ENCODE data around the gene POMP.

Gene POMP

DNA sequence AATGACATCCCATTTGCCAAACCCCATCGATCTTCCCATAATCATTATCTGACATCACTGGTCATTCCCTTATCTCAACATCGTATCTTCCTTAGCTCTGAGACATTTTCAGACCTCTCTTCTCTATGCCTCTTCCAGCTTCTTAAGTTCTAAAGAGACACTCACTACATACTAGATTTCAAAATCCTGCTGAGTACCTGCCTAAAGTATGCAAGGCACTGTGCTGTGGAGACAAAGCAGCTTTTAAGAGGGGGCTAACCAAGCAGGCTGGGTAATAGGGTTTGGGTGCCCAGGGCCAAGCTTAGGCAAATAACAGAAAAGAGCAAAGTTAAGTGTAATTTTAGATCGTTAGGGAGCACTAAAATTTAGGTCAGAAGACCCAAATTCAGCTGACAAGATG lies 3.4 kb upstream of the POMP start:
- Mint-ChIP-seq H3K36me3 (ENCODE audit: low read depth) (no peaks in the 10 kb centered on the region), H3K27ac (no peak overlapping the region), H3K4me3 (peak overlapping the region; percentile 29), H3K9me3 (no peaks in the 10 kb centered on the region), H3K27me3 (ENCODE audit: low read depth, poor library complexity) (no peaks in the 10 kb centered on the region), H3K4me1 (peaks cover 53% of the 10 kb centered on the region)
- DNase-seq = no peak
- TF ChIP-seq, protein P1, sequence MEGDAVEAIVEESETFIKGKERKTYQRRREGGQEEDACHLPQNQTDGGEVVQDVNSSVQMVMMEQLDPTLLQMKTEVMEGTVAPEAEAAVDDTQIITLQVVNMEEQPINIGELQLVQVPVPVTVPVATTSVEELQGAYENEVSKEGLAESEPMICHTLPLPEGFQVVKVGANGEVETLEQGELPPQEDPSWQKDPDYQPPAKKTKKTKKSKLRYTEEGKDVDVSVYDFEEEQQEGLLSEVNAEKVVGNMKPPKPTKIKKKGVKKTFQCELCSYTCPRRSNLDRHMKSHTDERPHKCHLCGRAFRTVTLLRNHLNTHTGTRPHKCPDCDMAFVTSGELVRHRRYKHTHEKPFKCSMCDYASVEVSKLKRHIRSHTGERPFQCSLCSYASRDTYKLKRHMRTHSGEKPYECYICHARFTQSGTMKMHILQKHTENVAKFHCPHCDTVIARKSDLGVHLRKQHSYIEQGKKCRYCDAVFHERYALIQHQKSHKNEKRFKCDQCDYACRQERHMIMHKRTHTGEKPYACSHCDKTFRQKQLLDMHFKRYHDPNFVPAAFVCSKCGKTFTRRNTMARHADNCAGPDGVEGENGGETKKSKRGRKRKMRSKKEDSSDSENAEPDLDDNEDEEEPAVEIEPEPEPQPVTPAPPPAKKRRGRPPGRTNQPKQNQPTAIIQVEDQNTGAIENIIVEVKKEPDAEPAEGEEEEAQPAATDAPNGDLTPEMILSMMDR (IDR thresholded peaks at IDR 0.05) = no peak

DNA sequence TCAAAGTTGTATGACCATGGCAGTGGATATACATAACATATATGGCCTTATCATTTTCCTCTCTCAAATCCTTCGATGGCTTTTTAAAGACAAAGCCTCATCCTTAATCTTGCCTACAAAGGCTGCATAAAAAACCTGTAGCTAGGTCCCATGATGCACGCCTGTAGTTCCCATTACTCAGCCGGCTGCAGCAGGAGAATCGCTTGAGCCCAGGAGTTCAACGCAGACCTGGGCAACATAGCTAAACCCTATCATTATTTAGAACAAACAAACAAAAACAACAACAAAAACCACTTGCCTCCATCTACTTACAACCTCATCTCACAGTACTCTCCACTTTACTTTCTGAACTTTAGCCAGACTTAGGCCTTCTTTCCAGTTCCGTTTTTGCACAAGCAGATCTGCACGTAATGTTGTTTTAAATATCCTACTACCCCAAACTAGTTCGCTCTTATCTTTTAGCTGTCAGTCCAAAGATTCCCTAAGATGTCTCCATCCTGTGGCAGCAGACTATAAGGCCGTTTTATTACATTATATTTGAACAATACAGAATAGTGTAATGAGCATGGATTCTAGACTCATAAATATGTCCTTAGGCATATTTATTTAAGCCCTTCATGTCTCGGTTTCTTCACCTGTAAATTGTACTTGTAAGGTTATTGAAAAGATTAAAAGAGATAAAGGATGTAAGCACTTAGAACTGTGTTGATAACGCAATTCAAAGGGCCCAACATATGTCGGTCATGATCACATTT lies 969 bp upstream of the POMP start:
- DNase-seq = no peak
- no peaks in the 10 kb centered on the region for H3K9me3 Mint-ChIP-seq
- H3K27me3 Mint-ChIP-seq (ENCODE audit: low read depth, poor library complexity) = no peaks in the 10 kb centered on the region
- H3K27ac Mint-ChIP-seq = peak overlapping the region; percentile 59
- peaks cover 56% of the 10 kb centered on the region for H3K4me1 Mint-ChIP-seq
- peaks cover 5% of the 10 kb centered on the region for H3K36me3 Mint-ChIP-seq (ENCODE audit: low read depth)
- H3K4me3 Mint-ChIP-seq = peak overlapping the region; percentile 87
- TF ChIP-seq, protein P1 (IDR thresholded peaks at IDR 0.05) = no peak

DNA sequence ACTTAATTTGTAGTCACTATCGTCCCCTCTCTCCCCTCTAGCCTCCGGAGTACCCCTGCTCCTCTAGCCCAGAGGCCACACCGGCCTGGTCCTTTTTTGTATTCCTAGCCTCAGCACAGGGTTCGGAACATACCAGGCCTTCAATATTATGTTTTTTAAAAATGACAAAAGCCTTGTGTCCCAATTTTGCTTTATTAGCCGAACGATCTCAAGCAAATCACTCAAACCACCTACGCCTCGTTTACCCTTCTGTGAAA lies 463 bp upstream of the POMP start:
- no peak for DNase-seq
- Mint-ChIP-seq H3K27me3 (ENCODE audit: low read depth, poor library complexity) (no peaks in the 10 kb centered on the region), H3K4me3 (peak overlapping the region; percentile 87), H3K4me1 (peaks cover 53% of the 10 kb centered on the region), H3K36me3 (ENCODE audit: low read depth) (peaks cover 5% of the 10 kb centered on the region), H3K9me3 (no peaks in the 10 kb centered on the region), H3K27ac (peak overlapping the region; percentile 59)
- TF ChIP-seq, protein P1 (IDR thresholded peaks at IDR 0.05) = no peak

DNA sequence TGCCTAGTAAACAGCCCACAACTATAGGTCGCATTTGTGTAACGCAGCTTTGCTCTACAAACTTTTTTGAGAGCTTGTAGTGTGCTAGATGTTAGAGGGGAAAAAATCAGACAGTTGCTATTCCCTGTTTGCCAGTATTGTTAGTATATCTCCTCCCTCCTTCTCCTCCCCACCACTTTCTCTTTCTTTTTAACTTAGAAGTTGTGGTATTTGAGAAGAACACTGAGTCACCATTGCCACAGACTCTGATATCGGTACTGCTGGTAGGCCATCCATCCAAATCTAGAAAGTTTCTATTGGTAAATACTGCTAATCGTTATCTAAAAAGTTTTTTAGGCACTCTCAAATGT lies 666 bp downstream of the POMP start:
- TF ChIP-seq, protein P1 (IDR thresholded peaks at IDR 0.05) = no peak
- DNase-seq = no peak
- H3K36me3 Mint-ChIP-seq (ENCODE audit: low read depth) = peaks cover 7% of the 10 kb centered on the region
- no peaks in the 10 kb centered on the region for H3K9me3 Mint-ChIP-seq
- peaks cover 53% of the 10 kb centered on the region for H3K4me1 Mint-ChIP-seq
- H3K27ac Mint-ChIP-seq = peak overlapping the region; percentile 98
- no peaks in the 10 kb centered on the region for H3K27me3 Mint-ChIP-seq (ENCODE audit: low read depth, poor library complexity)
- peak overlapping the region; percentile 87 for H3K4me3 Mint-ChIP-seq

DNA sequence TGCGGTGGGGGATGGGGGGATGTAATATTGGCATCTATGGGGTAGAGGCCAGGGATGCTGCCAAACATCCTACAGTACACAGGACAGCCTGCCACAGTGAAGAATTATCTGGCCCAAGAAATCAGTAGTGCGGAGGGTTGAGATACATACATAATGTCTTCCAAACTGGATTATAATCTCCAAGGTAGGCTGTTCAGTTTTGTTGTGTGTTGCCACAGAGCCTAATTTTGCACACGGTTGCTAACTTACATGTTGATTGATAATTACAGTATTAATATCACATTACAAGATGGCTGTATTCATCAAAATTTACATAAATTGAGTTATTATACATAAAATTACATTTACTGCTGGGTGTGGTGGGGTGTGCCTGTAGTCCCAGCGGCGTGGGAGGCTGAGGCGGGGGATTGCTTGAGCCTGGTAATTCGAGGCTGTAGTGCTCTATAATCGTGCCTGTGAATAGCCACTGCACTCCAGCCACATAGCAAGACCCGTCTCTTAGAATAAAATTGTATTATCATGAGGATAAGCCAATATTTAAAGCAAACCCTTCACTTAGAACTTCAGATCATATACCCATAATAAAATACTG lies 8.1 kb downstream of the POMP start:
- no peaks in the 10 kb centered on the region for H3K9me3 Mint-ChIP-seq
- H3K27ac Mint-ChIP-seq = no peak overlapping the region
- no peak for DNase-seq
- H3K4me1 Mint-ChIP-seq = peaks cover under 1% of the 10 kb centered on the region
- H3K4me3 Mint-ChIP-seq = no peak overlapping the region
- no peaks in the 10 kb centered on the region for H3K27me3 Mint-ChIP-seq (ENCODE audit: low read depth, poor library complexity)
- TF ChIP-seq, protein P1 (IDR thresholded peaks at IDR 0.05) = no peak
- H3K36me3 Mint-ChIP-seq (ENCODE audit: low read depth) = peaks cover 73% of the 10 kb centered on the region

Measured in nephron progenitor cell (in vitro differentiated cells).